Ovary (tissue), 3 donors: ENCODE measurements around the gene SPRN.
"Not testable (repeated sequence)": the region's sequence is repeated elsewhere in the genome, so short reads cannot be mapped to it uniquely, and the experiment has no call there.

ENCODE experiments used
- CTCF ChIP-seq, 3 donors: fragments of 450-650 bp in 2 of 3; fragments of 200-600 bp in 1 of 3; IDR thresholded peaks; one replicate each; pipeline versions ENCODE4 v1.5.1 to v1.8.0; 2016 to 2022; ENCODE audit warnings: antibody characterized with exemption in 3 of 3, mild to moderate bottlenecking in 1 of 3
- POLR2A ChIP-seq: fragments of 450-650 bp; IDR thresholded peaks from one replicate; pipeline ENCODE4 v1.6.1; 2017; ENCODE audit warnings: antibody characterized with exemption, mild to moderate bottlenecking, moderate library complexity
- donor health status: DM: no; HTN: no; CAD: no.

DNA sequence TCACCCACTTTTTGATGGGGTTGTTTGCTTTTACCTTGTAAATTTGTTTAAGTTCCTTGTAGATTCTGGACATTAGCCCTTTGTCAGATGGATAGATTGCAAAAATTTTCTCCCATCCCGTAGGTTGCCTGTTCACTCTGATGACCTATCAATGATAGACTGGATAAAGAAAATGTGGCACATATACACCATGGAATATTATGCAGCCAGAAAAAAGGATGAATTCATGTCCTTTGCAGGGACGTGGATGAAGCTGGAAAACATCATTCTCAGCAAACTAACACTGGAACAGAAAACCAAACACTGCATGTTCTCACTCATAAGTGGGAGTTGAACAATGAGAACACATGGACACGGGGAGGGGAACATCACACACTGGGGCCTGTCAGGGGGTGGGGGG lies 44.8 kb upstream of the SPRN start:
- not testable (repeated sequence) for TF ChIP-seq CTCF (IDR thresholded peaks at IDR 0.05); POLR2A
